Liver (tissue), 3 donors: ENCODE data around the gene BICDL2.
"Not testable (repeated sequence)": the region's sequence is repeated elsewhere in the genome, so short reads cannot be mapped to it uniquely, and the experiment has no call there.

Source experiments
- ATF3 ChIP-seq: IDR thresholded peaks from 2 replicates; pipeline ENCODE4 v1.6.1; 2016; ENCODE audit warnings: antibody characterized with exemption
- EGR1 ChIP-seq, 2 donors: IDR thresholded peaks; 2 replicates each; pipeline ENCODE4 v1.6.1; 2016 to 2018; ENCODE audit warnings: antibody characterized with exemption in 2 of 2, low read depth in 2 of 2
- GABPA ChIP-seq, 2 donors: IDR thresholded peaks in 1 of 2; conservative IDR thresholded peaks in 1 of 2; 2 replicates each; pipeline ENCODE4 v1.6.1; 2016; ENCODE audit warnings: antibody characterized with exemption in 2 of 2, mild to moderate bottlenecking in 1 of 2, moderate library complexity in 1 of 2
- JUND ChIP-seq, 2 donors: IDR thresholded peaks; 2 replicates each; pipeline ENCODE4 v1.6.1; 2016; ENCODE audit warnings: antibody characterized with exemption in 2 of 2
- NR2F2 ChIP-seq: IDR thresholded peaks from 2 replicates; pipeline ENCODE4 v1.6.1; 2016; ENCODE audit warnings: antibody characterized with exemption
- RAD21 ChIP-seq, 2 donors: IDR thresholded peaks; 2 replicates each; pipeline ENCODE4 v1.6.1; 2016; ENCODE audit warnings: antibody characterized with exemption in 2 of 2, mild to moderate bottlenecking in 2 of 2
- REST ChIP-seq: IDR thresholded peaks from 2 replicates; pipeline ENCODE4 v1.6.1; 2016; ENCODE audit warnings: antibody characterized with exemption, mild to moderate bottlenecking
- SP1 ChIP-seq: IDR thresholded peaks from 2 replicates; pipeline ENCODE4 v1.6.1; 2018; ENCODE audit warnings: antibody characterized with exemption, mild to moderate bottlenecking
- TAF1 ChIP-seq: conservative IDR thresholded peaks from 2 replicates; pipeline ENCODE4 v1.6.1; 2016; ENCODE audit warnings: antibody characterized with exemption, mild to moderate bottlenecking
- YY1 ChIP-seq: IDR thresholded peaks from 2 replicates; pipeline ENCODE4 v1.6.1; 2016; ENCODE audit warnings: antibody characterized with exemption, mild to moderate bottlenecking
- TF ChIP-seq, protein P1 (sequence below): fragments of 150-350 bp; IDR thresholded peaks from 2 replicates; pipeline ENCODE4 v1.5.1; 2017; ENCODE audit warnings: improper control_type of control experiment, low read depth, low read length; ENCODE audit not compliant: missing input control
- TF ChIP-seq, protein P2 (sequence below): IDR thresholded peaks from 2 replicates; pipeline ENCODE4 v1.6.1; 2016; ENCODE audit warnings: antibody characterized with exemption
- TF ChIP-seq, protein P3 (sequence below): IDR thresholded peaks from 2 replicates; pipeline ENCODE4 v1.6.1; 2016; ENCODE audit warnings: antibody characterized with exemption
- donor health status: healthy.
- donor health status: healthy.

DNA sequence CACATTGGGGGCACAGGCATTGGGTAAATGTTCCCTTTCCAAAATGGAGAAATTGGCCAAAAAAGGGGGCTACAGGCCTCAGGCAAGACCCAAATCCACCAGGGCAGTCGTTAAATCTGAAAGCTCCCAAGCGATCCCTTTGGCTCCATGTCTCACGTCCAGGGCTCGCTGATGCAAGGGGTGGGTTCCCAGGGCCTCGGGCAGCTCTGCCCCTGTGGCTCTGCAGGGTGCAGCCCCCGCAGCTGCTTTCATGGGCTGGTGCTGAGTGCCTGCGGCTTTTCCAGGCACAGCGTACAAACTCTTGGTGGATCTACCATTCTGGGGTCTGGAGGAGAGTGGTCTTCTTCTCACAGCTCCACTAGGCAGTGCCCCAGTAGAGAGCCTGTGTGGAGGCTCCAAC is 46.7 kb upstream of the BICDL2 start:
- not testable (repeated sequence) for TF ChIP-seq ATF3; SP1; RAD21 (IDR thresholded peaks at IDR 0.05); YY1; TAF1; REST; JUND (IDR thresholded peaks at IDR 0.05); EGR1 (IDR thresholded peaks at IDR 0.05; ENCODE audit: low read depth in 2 of 2); GABPA (IDR thresholded peaks at IDR 0.05 in 1 of 2, conservative IDR thresholded peaks at IDR 0.05 in 1 of 2); NR2F2
- TF ChIP-seq, protein P1, sequence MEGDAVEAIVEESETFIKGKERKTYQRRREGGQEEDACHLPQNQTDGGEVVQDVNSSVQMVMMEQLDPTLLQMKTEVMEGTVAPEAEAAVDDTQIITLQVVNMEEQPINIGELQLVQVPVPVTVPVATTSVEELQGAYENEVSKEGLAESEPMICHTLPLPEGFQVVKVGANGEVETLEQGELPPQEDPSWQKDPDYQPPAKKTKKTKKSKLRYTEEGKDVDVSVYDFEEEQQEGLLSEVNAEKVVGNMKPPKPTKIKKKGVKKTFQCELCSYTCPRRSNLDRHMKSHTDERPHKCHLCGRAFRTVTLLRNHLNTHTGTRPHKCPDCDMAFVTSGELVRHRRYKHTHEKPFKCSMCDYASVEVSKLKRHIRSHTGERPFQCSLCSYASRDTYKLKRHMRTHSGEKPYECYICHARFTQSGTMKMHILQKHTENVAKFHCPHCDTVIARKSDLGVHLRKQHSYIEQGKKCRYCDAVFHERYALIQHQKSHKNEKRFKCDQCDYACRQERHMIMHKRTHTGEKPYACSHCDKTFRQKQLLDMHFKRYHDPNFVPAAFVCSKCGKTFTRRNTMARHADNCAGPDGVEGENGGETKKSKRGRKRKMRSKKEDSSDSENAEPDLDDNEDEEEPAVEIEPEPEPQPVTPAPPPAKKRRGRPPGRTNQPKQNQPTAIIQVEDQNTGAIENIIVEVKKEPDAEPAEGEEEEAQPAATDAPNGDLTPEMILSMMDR = not testable (repeated sequence)
- TF ChIP-seq, protein P2, sequence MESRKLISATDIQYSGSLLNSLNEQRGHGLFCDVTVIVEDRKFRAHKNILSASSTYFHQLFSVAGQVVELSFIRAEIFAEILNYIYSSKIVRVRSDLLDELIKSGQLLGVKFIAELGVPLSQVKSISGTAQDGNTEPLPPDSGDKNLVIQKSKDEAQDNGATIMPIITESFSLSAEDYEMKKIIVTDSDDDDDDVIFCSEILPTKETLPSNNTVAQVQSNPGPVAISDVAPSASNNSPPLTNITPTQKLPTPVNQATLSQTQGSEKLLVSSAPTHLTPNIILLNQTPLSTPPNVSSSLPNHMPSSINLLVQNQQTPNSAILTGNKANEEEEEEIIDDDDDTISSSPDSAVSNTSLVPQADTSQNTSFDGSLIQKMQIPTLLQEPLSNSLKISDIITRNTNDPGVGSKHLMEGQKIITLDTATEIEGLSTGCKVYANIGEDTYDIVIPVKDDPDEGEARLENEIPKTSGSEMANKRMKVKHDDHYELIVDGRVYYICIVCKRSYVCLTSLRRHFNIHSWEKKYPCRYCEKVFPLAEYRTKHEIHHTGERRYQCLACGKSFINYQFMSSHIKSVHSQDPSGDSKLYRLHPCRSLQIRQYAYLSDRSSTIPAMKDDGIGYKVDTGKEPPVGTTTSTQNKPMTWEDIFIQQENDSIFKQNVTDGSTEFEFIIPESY = not testable (repeated sequence)
- TF ChIP-seq, protein P3, sequence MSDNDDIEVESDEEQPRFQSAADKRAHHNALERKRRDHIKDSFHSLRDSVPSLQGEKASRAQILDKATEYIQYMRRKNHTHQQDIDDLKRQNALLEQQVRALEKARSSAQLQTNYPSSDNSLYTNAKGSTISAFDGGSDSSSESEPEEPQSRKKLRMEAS = not testable (repeated sequence)
